Keratinocyte (primary cell): ENCODE data around the gene SMAD6. TPM values are rescaled to one million over a fixed set of nuclear protein-coding genes. Genes with fewer than 3 reads are reported as not detected.

Source experiments
- DNase-seq: peaks from one replicate; pipeline ENCODE4 v3.0.0-alpha.2; 2011; ENCODE audit warnings: low read depth, missing footprints, low spot score
- FAIRE-seq: peaks from 2 replicates; lab custom pipeline; 2011; peaks lifted over from hg19 to GRCh38; lab: Jason Lieb, UNC
- H2AFZ ChIP-seq: 2 replicates; pipeline ENCODE4 v1.6.0; 2012; ENCODE audit warnings: low read length, control low read depth, inconsistent platforms; ENCODE audit not compliant: control insufficient read depth
- H3K27ac ChIP-seq: 2 replicates; pipeline ENCODE4 v1.5.1; 2011; ENCODE audit warnings: low read length; ENCODE audit not compliant: control insufficient read depth, insufficient read depth
- H3K27me3 ChIP-seq: 3 replicates; pipeline ENCODE4 v1.6.0; 2011; ENCODE audit warnings: low read length; ENCODE audit not compliant: control insufficient read depth, insufficient read depth; ENCODE audit errors: extremely low read depth
- H3K36me3 ChIP-seq, 2 experiments: 2 replicates in 1 of 2; 3 replicates in 1 of 2; pipeline ENCODE4 v1.5.1; 2011; ENCODE audit warnings: low read length in 2 of 2, mild to moderate bottlenecking in 1 of 2; ENCODE audit not compliant: control insufficient read depth in 2 of 2, insufficient read depth in 2 of 2; ENCODE audit errors: extremely low read depth in 1 of 2
- H3K4me1 ChIP-seq: 3 replicates; pipeline ENCODE4 v1.5.1; 2011; ENCODE audit warnings: low read length; ENCODE audit not compliant: control insufficient read depth, insufficient read depth; ENCODE audit errors: extremely low read depth
- H3K4me2 ChIP-seq: 3 replicates; pipeline ENCODE4 v1.6.0; 2011; ENCODE audit warnings: low read depth, low read length; ENCODE audit not compliant: control insufficient read depth, insufficient read depth; ENCODE audit errors: extremely low read depth
- H3K4me3 ChIP-seq, 3 experiments: fragments of 200-600 bp in 1 of 3; sonication (generic) in 1 of 3; 2 replicates in 2 of 3; 3 replicates in 1 of 3; pipeline ENCODE4 v1.5.1; 2011 to 2016; ENCODE audit warnings: low read length in 3 of 3, mild to moderate bottlenecking in 3 of 3, control low read depth in 2 of 3, inconsistent platforms in 1 of 3, low read depth in 1 of 3, mixed read lengths in 1 of 3, mixed run types in 1 of 3, moderate library complexity in 1 of 3; ENCODE audit not compliant: control insufficient read depth in 2 of 3, insufficient read depth in 2 of 3; ENCODE audit errors: extremely low read depth in 1 of 3
- H3K79me2 ChIP-seq: 2 replicates; pipeline ENCODE4 v1.6.0; 2012; ENCODE audit warnings: low read length; ENCODE audit not compliant: control insufficient read depth, insufficient read depth
- H3K9ac ChIP-seq: 3 replicates; pipeline ENCODE4 v1.6.0; 2011; ENCODE audit warnings: low read length; ENCODE audit not compliant: control insufficient read depth, insufficient read depth; ENCODE audit errors: extremely low read depth
- H3K9me1 ChIP-seq: 3 replicates; pipeline ENCODE4 v1.6.0; 2011; ENCODE audit warnings: low read length; ENCODE audit not compliant: control insufficient read depth, insufficient read depth; ENCODE audit errors: extremely low read depth
- H3K9me3 ChIP-seq: 2 replicates; pipeline ENCODE4 v1.5.1; 2012; ENCODE audit warnings: low read depth, low read length; ENCODE audit not compliant: control insufficient read depth
- H4K20me1 ChIP-seq: 3 replicates; pipeline ENCODE4 v1.6.0; 2011; ENCODE audit warnings: low read length; ENCODE audit not compliant: control insufficient read depth, insufficient read depth; ENCODE audit errors: extremely low read depth
- CTCF ChIP-seq, 3 experiments: IDR thresholded peaks in 1 of 3; conservative IDR thresholded peaks in 1 of 3; optimal IDR thresholded peaks in 1 of 3; 2 replicates in 2 of 3; 3 replicates in 1 of 3; pipeline versions ENCODE3 to v1.5.1; 2011; ENCODE audit warnings: low read length in 3 of 3, mild to moderate bottlenecking in 3 of 3, moderate library complexity in 2 of 3, control low read depth in 1 of 3, inconsistent platforms in 1 of 3; ENCODE audit not compliant: insufficient read depth in 2 of 3; ENCODE audit errors: extremely low read depth in 1 of 3
- EZH2 ChIP-seq: IDR thresholded peaks from one replicate; pipeline ENCODE4 v1.6.1; 2012; ENCODE audit warnings: inconsistent platforms, mild to moderate bottlenecking, low read length, moderate library complexity
- dilution Hi-C: fragments of 300-500 bp; cut with MboI; formaldehyde crosslinking; loops from one replicate; pipeline ENCODE4 v1.7.0; 2020; ENCODE audit warnings: low sequenced_read_pairs; ENCODE audit not compliant: extremely low pct_ligation_motif_present
- polyA plus RNA-seq, 5 experiments: library from polyadenylated mRNA; depleted of rRNA in 3 of 5; stranded (reverse) in 3 of 5; stranded (forward) in 1 of 5; unstranded in 1 of 5; fragments of >200 nt; gene quantifications; 1 replicate in 1 of 5; 2 replicates in 3 of 5; 3 replicates in 1 of 5; pipeline versions ENCODE4 v1.2.1 to v1.2.3, GENCODE V29; 2011 to 2012; ENCODE audit warnings: missing spikeins in 2 of 5, low read depth in 1 of 5, low replicate concordance in 1 of 5

SMAD6 gene
- polyA plus RNA-seq, 1 donor (not counting 4 experiments of a cell fraction or from before 2014, with no cell fraction given), result 0.03 TPM

DNA sequence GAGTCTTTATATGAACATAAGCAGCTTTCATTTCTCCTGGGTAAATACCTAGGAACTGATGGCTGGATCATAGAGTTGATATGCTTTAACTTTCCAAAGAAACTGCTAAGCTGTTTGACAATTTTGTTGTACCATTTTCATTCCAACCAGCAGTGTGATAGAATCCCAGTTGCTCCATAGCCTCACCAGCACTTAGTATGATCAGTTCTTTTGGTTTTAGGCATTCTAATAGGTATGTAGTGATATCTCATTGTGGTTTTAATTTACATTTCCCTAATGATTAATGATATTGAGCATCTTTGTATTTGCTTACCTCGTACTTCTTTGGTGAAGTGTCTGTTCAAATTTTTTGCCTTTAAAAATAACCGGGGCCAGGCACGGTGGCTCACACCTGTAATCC lies 38.4 kb upstream of the SMAD6 start:
- no peaks in the 10 kb centered on the region for H3K79me2 ChIP-seq
- no peaks in the 10 kb centered on the region for H4K20me1 ChIP-seq
- FAIRE-seq, result no peak
- no peaks in the 10 kb centered on the region for H3K9me3 ChIP-seq
- no peaks in the 10 kb centered on the region for H3K27me3 ChIP-seq
- no peak overlapping the region for H2AFZ ChIP-seq
- H3K9ac ChIP-seq, result no peak overlapping the region
- H3K36me3 ChIP-seq, result no peaks in the 10 kb centered on the region
- H3K4me2 ChIP-seq, result no peak overlapping the region
- dilution Hi-C loops, result no loop called here
- H3K4me1 ChIP-seq, result no peaks in the 10 kb centered on the region
- no peak overlapping the region for H3K27ac ChIP-seq
- no peak for TF ChIP-seq CTCF (optimal IDR thresholded peaks at IDR 0.05 in 1 of 3, IDR thresholded peaks at IDR 0.05 in 1 of 3, conservative IDR thresholded peaks at IDR 0.05 in 1 of 3; ENCODE audit: extremely low read depth in 1 of 3, insufficient read depth in 2 of 3, low read length in 3 of 3)
- no peak for TF ChIP-seq EZH2
- H3K9me1 ChIP-seq, result no peaks in the 10 kb centered on the region
- H3K4me3 ChIP-seq, result no peak overlapping the region
- DNase-seq, result no peak

- Histone ChIP-seq H3K4me3 (peak overlapping the region in 1 of 3 experiments; percentile 49), H3K4me2 (peak overlapping the region; percentile 82), H3K4me1 (peaks cover 14% of the 10 kb centered on the region), H3K79me2 (no peaks in the 10 kb centered on the region), H4K20me1 (no peaks in the 10 kb centered on the region), H3K36me3 (no peaks in the 10 kb centered on the region), H3K27ac (peak overlapping the region; percentile 31), H3K27me3 (no peaks in the 10 kb centered on the region), H3K9me1 (no peaks in the 10 kb centered on the region), H3K9me3 (no peaks in the 10 kb centered on the region), H3K9ac (peak overlapping the region; percentile 15), H2AFZ (peak overlapping the region; percentile 61)
- dilution Hi-C loops, result no loop called here
- FAIRE-seq (peak; percentile 53), DNase-seq (no peak)
- TF ChIP-seq CTCF (optimal IDR thresholded peaks at IDR 0.05 in 1 of 3, IDR thresholded peaks at IDR 0.05 in 1 of 3, conservative IDR thresholded peaks at IDR 0.05 in 1 of 3; ENCODE audit: extremely low read depth in 1 of 3, insufficient read depth in 2 of 3, low read length in 3 of 3) (no peak), EZH2 (no peak)
Measured at GRCh38 chr15:66670175-66670574, 31.9 kb upstream of the SMAD6 start.
